GM12878 (cell line): ENCODE data around the gene TXNRD1. TPM values are rescaled to one million over a fixed set of nuclear protein-coding genes. Genes with fewer than 3 reads are reported as not detected.
A peak's percentile ranks its signal among the peaks of the same experiment; 100 is the strongest.

Experiments used
- ATAC-seq: fragments of 200-7000 bp; cut with Tn5 transposase; 3 replicates; pipeline ENCODE4 v1.9.1; 2020; ENCODE audit warnings: mild to moderate bottlenecking, moderate library complexity
- BruUV-seq: library from RNA; stranded (reverse); fragments of 400-500 nt; replicated peaks from 2 replicates; lab custom pipeline; 2021; lab: Mats Ljungman, UMichigan
- CTCF ChIA-PET: fragments of 300-600 bp; sonication (Branson Sonifier 250); formaldehyde crosslinking; extraction: SDS; loops from one replicate; lab custom pipeline; 2021; ENCODE audit warnings: inconsistent platforms; lab: Yijun Ruan, JAX
- POLR2A ChIA-PET: fragments of 350-600 bp; formaldehyde crosslinking; extraction: SDS; loops from one replicate; lab custom pipeline; 2021; ENCODE audit warnings: inconsistent platforms; lab: Charles Lee
- RAD21 ChIA-PET: fragments of 300-600 bp; sonication (Branson Sonifier 250); formaldehyde crosslinking; loops from one replicate; lab custom pipeline; 2023; ENCODE audit warnings: antibody characterized with exemption; ENCODE audit not compliant: unreplicated experiment; lab: Charles Lee
- SMC1A ChIA-PET: fragments of 300-600 bp; sonication (Branson Sonifier 250); formaldehyde crosslinking; loops from one replicate; lab custom pipeline; 2023; ENCODE audit not compliant: unreplicated experiment, uncharacterized antibody; lab: Charles Lee
- DNase-seq: peaks from one replicate; pipeline ENCODE4 v3.0.0-alpha.2; 2011; ENCODE audit warnings: low read depth, low spot score
- FAIRE-seq: peaks from 3 replicates; lab custom pipeline; 2011; peaks lifted over from hg19 to GRCh38; lab: Jason Lieb, UNC
- H2AFZ ChIP-seq: 2 replicates; pipeline ENCODE4 v1.6.0; 2011; ENCODE audit warnings: low read depth, low read length, control low read depth; ENCODE audit not compliant: control insufficient read depth
- H3K27ac ChIP-seq: 2 replicates; pipeline ENCODE4 v1.5.1; 2011; ENCODE audit warnings: control low read depth; ENCODE audit not compliant: control insufficient read depth, insufficient read depth
- H3K27me3 ChIP-seq, 2 experiments: replicated peaks in 1 of 2; 2 replicates each; pipeline versions ENCODE4 v1.6.0 to v1.6.1; 2011; ENCODE audit warnings: low read length in 1 of 2; ENCODE audit not compliant: control insufficient read depth in 2 of 2, insufficient read depth in 2 of 2
- H3K36me3 ChIP-seq, 2 experiments: 2 replicates each; pipeline ENCODE4 v1.5.1; 2011; ENCODE audit warnings: low read length in 1 of 2; ENCODE audit not compliant: control insufficient read depth in 2 of 2, insufficient read depth in 2 of 2
- H3K4me1 ChIP-seq: 2 replicates; pipeline ENCODE4 v1.6.1; 2011; ENCODE audit warnings: mild to moderate bottlenecking, low read length, moderate library complexity, mixed read lengths; ENCODE audit not compliant: control insufficient read depth, insufficient read depth
- H3K4me2 ChIP-seq: 2 replicates; pipeline ENCODE4 v1.6.0; 2011; ENCODE audit warnings: control low read depth; ENCODE audit not compliant: control insufficient read depth, insufficient read depth
- H3K4me3 ChIP-seq: fragments of 200-600 bp; sonication (generic); 2 replicates; pipeline ENCODE4 v1.5.1; 2016
- H3K79me2 ChIP-seq: 2 replicates; pipeline ENCODE4 v1.6.0; 2011; ENCODE audit warnings: low read length; ENCODE audit not compliant: control insufficient read depth, insufficient read depth
- H3K9ac ChIP-seq: 2 replicates; pipeline ENCODE4 v1.8.0; 2011; ENCODE audit warnings: low read length, control low read depth, mixed read lengths; ENCODE audit not compliant: control insufficient read depth, insufficient read depth
- H3K9me3 ChIP-seq: replicated peaks from 3 replicates; pipeline ENCODE4 v1.5.1; 2011; ENCODE audit warnings: mild to moderate bottlenecking, low read length; ENCODE audit not compliant: control insufficient read depth, insufficient read depth
- H4K20me1 ChIP-seq: 2 replicates; pipeline ENCODE4 v1.6.0; 2011; ENCODE audit not compliant: control insufficient read depth, insufficient read depth
- CBFB ChIP-seq: IDR thresholded peaks from 2 replicates; pipeline ENCODE4 v1.6.1; 2016; ENCODE audit warnings: antibody characterized with exemption, low read depth
- RUNX3 ChIP-seq: IDR thresholded peaks from 2 replicates; pipeline ENCODE4 v1.6.1; 2012; ENCODE audit warnings: low read length, inconsistent platforms
- SPI1 ChIP-seq: IDR thresholded peaks from 2 replicates; pipeline ENCODE4 v1.6.1; 2011; ENCODE audit warnings: low read depth, mild to moderate bottlenecking, low read length, moderate library complexity, borderline replicate concordance; ENCODE audit not compliant: insufficient read depth
- SRF ChIP-seq, 2 experiments: IDR thresholded peaks; 2 replicates each; pipeline ENCODE4 v1.6.1; 2011; ENCODE audit warnings: low read depth in 2 of 2, low read length in 2 of 2, mild to moderate bottlenecking in 1 of 2, moderate library complexity in 1 of 2
- TBL1XR1 ChIP-seq: IDR thresholded peaks from 2 replicates; pipeline ENCODE4 v1.6.1; 2012; ENCODE audit warnings: low read depth, low read length, improper control_type of control experiment
- ZBED1 ChIP-seq: IDR thresholded peaks from 2 replicates; pipeline ENCODE4 v1.6.1; 2016; ENCODE audit warnings: borderline replicate concordance
- WGBS: methylation state at CpG from one replicate; pipeline ENCODE4 v1.1.6; 2016; ENCODE audit warnings: low lambda C conversion rate; ENCODE audit not compliant: insufficient replicate concordance, insufficient coverage; ENCODE audit errors: missing lambda C conversion rate; 5-methylcytosine and 5-hydroxymethylcytosine counted together
- in situ Hi-C: fragments of 300-500 bp; cut with MboI; formaldehyde crosslinking; loops from 9 replicates; pipeline ENCODE4 v1.14.3; 2018; ENCODE audit warnings: mixed read lengths
- intact Hi-C: fragments of 100-400 bp; cut with micrococcal nuclease; formaldehyde crosslinking; loops from one replicate; pipeline ENCODE4 v1.14.2; 2022; ENCODE audit not compliant: unreplicated experiment
- polyA plus RNA-seq, 11 experiments: library from polyadenylated mRNA; depleted of rRNA in 4 of 11; unstranded in 6 of 11; stranded (reverse) in 5 of 11; fragments of >200 nt; fragmentation: Nextera tagmentation in 4 of 11; fragmentation: Illumina TruSeq in 1 of 11; extraction: Ambion mirVana in 4 of 11; extraction: Trizol in 1 of 11; gene quantifications; 1 replicate in 1 of 11; 2 replicates in 10 of 11; pipeline versions ENCODE4 v1.2.1 to v1.2.3, GENCODE V29; 2011 to 2016; ENCODE audit warnings: inconsistent platforms in 2 of 11, missing spikeins in 2 of 11, low read depth in 1 of 11
- total RNA-seq, 4 experiments: library from RNA; depleted of rRNA in 3 of 4; stranded (reverse); fragments of >200 nt in 3 of 4; fragmentation: Illumina TruSeq in 1 of 4; extraction: Trizol in 1 of 4; gene quantifications; 2 replicates each; pipeline versions ENCODE4 v1.2.1 to v1.2.3, GENCODE V29; 2013 to 2021
- TF ChIP-seq, protein P1 (sequence below): IDR thresholded peaks from 2 replicates; pipeline ENCODE4 v1.6.1; 2012; ENCODE audit warnings: low read length, inconsistent platforms
- TF ChIP-seq, protein P2 (sequence below): fragments of 450-650 bp; conservative IDR thresholded peaks from 2 replicates; pipeline ENCODE4 v1.6.1; 2017; ENCODE audit warnings: mild to moderate bottlenecking, moderate library complexity
- TF ChIP-seq, protein P3 (sequence below): fragments of 450-650 bp; formaldehyde crosslinking; IDR thresholded peaks from 2 replicates; pipeline ENCODE4 v1.5.0; 2022; ENCODE audit warnings: mild to moderate bottlenecking, missing genetic modification characterization
- TF ChIP-seq, protein P4 (sequence below): fragments of 450-650 bp; IDR thresholded peaks from 2 replicates; pipeline ENCODE4 v1.6.1; 2017; ENCODE audit warnings: borderline replicate concordance

Gene TXNRD1
- total and polyA plus RNA-seq, 10 of the 15 experiments (the other 5 are each of a cell fraction or from before 2014, with no cell fraction given): 52.6 to 84.6 (median 67.8) TPM

DNA sequence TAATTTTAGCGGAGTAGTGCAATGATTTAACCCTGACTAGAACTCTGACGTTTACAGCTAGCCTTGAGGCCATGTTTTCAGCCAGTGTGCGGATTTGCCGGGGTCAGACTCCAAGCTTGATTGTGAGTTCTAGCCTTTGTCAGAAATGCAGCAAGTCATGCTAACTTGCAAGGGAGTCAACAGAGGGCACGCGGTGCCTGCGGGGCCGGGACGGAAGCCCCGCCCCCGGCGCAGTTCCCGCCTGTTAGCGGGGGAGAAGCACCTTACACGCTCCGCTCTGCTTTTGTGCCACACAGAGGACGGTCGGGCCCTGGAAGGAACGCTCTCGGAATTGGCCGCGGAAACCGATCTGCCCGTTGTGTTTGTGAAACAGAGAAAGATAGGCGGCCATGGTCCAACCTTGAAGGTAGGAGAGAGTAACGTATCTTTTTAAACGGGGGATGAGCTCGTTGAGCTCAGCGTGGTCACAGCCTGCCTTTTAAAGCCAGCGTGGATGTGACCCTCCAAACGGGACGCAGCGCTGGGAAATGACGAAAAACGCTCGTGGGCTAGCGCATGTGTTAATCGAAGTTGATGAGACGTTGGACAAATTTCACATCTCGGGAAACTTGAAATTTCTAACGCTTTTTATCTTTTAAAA lies 73.2 kb downstream of the TXNRD1 start (continued):
- TF ChIP-seq, protein P1, sequence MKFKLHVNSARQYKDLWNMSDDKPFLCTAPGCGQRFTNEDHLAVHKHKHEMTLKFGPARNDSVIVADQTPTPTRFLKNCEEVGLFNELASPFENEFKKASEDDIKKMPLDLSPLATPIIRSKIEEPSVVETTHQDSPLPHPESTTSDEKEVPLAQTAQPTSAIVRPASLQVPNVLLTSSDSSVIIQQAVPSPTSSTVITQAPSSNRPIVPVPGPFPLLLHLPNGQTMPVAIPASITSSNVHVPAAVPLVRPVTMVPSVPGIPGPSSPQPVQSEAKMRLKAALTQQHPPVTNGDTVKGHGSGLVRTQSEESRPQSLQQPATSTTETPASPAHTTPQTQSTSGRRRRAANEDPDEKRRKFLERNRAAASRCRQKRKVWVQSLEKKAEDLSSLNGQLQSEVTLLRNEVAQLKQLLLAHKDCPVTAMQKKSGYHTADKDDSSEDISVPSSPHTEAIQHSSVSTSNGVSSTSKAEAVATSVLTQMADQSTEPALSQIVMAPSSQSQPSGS: 0 out of 2 replicates have a peak, but pooled peaks have one; percentile 19
- no peak; the same call in 1 of the 2 replicates for TF ChIP-seq CBFB
- TF ChIP-seq, protein P2, sequence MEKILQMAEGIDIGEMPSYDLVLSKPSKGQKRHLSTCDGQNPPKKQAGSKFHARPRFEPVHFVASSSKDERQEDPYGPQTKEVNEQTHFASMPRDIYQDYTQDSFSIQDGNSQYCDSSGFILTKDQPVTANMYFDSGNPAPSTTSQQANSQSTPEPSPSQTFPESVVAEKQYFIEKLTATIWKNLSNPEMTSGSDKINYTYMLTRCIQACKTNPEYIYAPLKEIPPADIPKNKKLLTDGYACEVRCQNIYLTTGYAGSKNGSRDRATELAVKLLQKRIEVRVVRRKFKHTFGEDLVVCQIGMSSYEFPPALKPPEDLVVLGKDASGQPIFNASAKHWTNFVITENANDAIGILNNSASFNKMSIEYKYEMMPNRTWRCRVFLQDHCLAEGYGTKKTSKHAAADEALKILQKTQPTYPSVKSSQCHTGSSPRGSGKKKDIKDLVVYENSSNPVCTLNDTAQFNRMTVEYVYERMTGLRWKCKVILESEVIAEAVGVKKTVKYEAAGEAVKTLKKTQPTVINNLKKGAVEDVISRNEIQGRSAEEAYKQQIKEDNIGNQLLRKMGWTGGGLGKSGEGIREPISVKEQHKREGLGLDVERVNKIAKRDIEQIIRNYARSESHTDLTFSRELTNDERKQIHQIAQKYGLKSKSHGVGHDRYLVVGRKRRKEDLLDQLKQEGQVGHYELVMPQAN: peak; percentile 78
- TF ChIP-seq TBL1XR1: 0 out of 2 replicates have a peak, but pooled peaks have one; percentile 60

DNA sequence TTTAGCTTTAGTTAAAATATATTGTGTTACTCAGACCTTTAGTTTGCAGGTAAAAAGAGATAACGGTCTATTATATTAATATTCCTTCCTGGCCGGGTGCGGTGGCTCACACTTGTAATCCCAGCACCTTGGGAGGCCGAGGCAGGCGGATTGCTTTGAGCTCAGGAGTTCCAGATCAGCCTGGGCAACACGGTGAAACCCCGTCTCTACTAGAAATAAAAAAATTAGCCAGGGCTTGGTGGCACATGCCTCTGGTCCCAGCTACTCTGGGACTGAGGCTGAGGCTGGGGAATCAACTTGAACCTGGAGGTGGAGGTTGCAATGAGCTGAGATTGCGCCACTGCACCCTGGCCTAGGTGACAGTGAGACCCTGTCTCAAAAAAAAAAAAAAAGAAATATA lies 74.7 kb downstream of the TXNRD1 start:
- ATAC-seq (no peak), FAIRE-seq (no peak), DNase-seq (no peak)
- Histone ChIP-seq H3K27ac (no peak overlapping the region), H3K27me3 (no peaks in the 10 kb centered on the region), H2AFZ (no peak overlapping the region), H3K9ac (no peak overlapping the region), H3K36me3 (peaks cover 5 to 17% of the 10 kb centered on the region in 2 experiments), H3K79me2 (peaks cover 65% of the 10 kb centered on the region), H4K20me1 (no peaks in the 10 kb centered on the region), H3K4me1 (peaks cover 8% of the 10 kb centered on the region), H3K4me3 (no peak overlapping the region), H3K4me2 (no peak overlapping the region; the same call in 1 of the 2 replicates), H3K9me3 (no peaks in the 10 kb centered on the region)
- ChIA-PET RAD21 (interaction anchor here (4.9 to 5.6 kb wide), 2 partner anchors 13 to 14 kb away, joined by 33 to 41 read pairs; partner anchors contain the start of gene EID3), POLR2A (interaction anchor here (1.0 to 4.7 kb wide), 2 partner anchors 13 to 153 kb away, joined by 3 to 42 read pairs; partner anchors contain the start of genes EID3 and NFYB), CTCF (interaction anchor here (0.6 to 1.1 kb wide), 3 partner anchors 13 to 30 kb away, joined by 3 to 4 read pairs (median 3); partner anchors contain the start of gene EID3), SMC1A (interaction anchor here (0.9 to 8.1 kb wide), 3 partner anchors 9 to 63 kb away, joined by 3 to 58 read pairs (median 26); no protein-coding TSS in a partner anchor)
- no TSS peak for BruUV-seq
- intact Hi-C loops (no loop called here), in situ Hi-C loops (no loop called here)
- WGBS: 90% methylated on average over 7 of the region's 8 CpGs
- TF ChIP-seq, protein P3, sequence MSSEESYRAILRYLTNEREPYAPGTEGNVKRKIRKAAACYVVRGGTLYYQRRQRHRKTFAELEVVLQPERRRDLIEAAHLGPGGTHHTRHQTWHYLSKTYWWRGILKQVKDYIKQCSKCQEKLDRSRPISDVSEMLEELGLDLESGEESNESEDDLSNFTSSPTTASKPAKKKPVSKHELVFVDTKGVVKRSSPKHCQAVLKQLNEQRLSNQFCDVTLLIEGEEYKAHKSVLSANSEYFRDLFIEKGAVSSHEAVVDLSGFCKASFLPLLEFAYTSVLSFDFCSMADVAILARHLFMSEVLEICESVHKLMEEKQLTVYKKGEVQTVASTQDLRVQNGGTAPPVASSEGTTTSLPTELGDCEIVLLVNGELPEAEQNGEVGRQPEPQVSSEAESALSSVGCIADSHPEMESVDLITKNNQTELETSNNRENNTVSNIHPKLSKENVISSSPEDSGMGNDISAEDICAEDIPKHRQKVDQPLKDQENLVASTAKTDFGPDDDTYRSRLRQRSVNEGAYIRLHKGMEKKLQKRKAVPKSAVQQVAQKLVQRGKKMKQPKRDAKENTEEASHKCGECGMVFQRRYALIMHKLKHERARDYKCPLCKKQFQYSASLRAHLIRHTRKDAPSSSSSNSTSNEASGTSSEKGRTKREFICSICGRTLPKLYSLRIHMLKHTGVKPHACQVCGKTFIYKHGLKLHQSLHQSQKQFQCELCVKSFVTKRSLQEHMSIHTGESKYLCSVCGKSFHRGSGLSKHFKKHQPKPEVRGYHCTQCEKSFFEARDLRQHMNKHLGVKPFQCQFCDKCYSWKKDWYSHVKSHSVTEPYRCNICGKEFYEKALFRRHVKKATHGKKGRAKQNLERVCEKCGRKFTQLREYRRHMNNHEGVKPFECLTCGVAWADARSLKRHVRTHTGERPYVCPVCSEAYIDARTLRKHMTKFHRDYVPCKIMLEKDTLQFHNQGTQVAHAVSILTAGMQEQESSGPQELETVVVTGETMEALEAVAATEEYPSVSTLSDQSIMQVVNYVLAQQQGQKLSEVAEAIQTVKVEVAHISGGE: no peak
- TF ChIP-seq SPI1 (no peak), ZBED1 (no peak), SRF (IDR thresholded peaks at IDR 0.05; ENCODE audit: low read depth in 2 of 2, low read length in 2 of 2) (no peak), RUNX3 (no peak)
- TF ChIP-seq, protein P4, sequence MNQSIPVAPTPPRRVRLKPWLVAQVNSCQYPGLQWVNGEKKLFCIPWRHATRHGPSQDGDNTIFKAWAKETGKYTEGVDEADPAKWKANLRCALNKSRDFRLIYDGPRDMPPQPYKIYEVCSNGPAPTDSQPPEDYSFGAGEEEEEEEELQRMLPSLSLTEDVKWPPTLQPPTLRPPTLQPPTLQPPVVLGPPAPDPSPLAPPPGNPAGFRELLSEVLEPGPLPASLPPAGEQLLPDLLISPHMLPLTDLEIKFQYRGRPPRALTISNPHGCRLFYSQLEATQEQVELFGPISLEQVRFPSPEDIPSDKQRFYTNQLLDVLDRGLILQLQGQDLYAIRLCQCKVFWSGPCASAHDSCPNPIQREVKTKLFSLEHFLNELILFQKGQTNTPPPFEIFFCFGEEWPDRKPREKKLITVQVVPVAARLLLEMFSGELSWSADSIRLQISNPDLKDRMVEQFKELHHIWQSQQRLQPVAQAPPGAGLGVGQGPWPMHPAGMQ: no peak
